GM21515 (cell line): ENCODE measurements around the gene TCEAL3.
"Not testable (repeated sequence)": the region's sequence is repeated elsewhere in the genome, so short reads cannot be mapped to it uniquely, and the experiment has no call there.

Experiments used
- ATAC-seq: cut with Tn5 transposase; IDR thresholded peaks from one replicate; pipeline ENCODE4 v1.9.1; 2021; ENCODE audit not compliant: unreplicated experiment

TCEAL3 gene

DNA sequence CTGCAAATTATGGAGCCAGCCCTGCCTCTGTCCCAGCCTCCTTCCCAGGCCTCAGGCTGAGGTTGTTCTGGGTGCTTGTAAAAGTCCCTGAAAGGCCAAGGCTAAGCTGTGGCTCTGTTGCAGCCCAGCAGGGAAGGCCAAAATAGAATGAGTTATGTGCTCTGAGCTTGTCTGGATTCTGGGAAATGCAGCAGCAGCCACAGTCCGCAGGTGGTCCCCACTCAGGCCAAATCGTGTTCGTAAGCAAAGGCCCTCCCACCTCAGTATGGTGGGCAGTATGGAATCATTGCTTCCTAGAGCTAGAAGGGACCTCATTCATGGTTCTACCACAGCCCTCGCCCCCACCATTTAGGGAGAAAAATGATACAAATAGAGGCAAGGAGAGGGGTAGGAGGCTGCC lies 16.3 kb downstream of the TCEAL3 start:
- no peak for ATAC-seq

DNA sequence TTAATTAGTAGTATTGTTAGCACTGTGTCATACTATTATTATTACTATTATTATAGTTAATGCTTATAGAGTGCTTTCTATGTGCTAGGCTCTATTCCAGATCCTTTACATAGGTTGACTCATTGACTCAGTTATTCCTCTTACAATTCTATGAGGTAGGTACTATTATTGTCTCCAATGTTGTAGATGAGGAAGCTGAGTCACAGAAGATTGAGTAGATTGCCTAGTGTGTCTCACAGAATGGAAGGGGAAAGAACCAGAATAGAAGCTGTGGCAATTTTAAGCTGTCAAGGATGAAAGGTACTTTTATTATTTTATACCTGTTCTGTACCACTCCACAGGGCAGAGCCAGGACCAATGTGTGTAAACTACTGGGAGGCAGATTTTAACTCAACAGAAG lies 19.1 kb downstream of the TCEAL3 start:
- ATAC-seq = no peak

DNA sequence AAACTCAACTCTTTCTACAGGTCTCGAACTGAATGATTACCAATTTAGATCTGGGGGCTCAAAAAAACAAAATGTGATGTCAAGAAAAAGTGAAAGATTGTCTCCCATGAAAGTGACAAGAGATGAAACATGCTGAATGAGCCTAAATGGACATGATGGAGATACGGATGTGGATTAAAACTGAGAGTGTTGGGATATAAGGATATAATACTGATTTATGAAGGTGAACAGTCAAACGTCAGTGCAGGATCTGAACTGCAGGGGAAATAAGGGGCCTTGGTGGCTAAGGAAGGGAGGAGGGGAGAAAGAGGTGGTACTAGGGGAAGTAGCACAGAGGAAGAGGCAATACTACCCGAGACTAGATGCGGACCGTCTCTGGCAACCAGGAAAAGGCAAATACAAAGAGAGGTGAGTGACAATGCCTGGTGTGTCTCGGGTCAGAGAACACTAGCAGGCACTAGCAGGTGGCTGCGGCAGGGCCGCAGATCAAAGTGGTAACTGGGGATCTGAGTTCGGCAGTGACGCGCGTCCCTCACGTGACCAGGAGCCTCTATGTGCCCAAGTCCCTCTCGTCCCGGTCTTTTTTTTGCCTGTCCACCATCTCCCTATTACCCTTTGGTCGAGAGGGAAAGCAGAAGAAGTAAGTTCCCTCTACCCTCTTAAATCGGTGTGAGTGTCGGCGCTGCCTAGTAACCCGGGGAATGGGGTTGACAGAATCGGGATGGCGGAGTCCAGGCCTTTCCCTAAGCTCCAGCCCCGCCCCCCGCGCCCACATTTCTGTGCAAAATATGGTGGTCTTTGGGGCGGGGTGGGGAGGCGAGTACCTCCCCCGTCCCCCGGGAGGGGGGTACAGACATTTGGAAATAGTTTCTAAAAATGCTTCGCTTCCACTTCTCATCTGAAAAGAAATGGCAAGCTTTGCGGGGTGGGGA lies 20.9 kb downstream of the TCEAL3 start, which contains the start of gene TCEAL1:
TSS of gene TCEAL1 (plus strand) at position 590 of the 932 bp plus-strand sequence. CDS start 942 bp downstream, outside the sequence.
- ATAC-seq = peak; percentile 69

DNA sequence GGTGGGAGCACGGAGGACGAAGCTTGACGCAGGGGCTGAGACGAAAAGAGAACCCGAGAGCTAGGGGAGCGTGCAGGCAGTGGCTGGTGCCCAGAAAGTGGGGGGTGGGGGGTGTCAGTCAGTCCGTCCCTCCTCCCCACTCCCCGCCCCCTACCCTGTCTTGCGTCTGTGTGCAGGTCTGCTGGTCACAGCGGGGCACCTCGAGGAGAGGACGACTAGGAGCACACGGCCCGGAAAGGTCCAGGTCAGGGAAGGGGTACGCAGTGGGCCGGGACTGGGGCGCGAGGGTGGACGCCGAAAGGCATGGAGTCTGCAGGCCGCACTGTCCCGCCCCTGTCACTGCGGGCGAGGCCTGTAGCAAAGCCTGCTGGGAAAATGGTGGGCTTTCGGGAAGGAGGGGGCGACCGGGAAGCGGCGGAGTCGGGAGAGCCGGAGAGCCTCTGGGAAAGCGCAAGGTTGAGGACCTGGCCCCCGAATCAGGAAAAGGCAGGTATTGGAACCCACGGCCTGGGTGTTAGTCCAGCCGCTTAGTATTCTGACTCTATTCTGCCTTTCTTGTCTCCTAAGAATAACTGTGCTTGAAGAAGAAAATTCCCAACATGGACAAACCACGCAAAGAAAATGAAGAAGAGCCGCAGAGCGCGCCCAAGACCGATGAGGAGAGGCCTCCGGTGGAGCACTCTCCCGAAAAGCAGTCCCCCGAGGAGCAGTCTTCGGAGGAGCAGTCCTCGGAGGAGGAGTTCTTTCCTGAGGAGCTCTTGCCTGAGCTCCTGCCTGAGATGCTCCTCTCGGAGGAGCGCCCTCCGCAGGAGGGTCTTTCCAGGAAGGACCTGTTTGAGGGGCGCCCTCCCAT lies 21.8 kb downstream of the TCEAL3 start:
- no peak for ATAC-seq

DNA sequence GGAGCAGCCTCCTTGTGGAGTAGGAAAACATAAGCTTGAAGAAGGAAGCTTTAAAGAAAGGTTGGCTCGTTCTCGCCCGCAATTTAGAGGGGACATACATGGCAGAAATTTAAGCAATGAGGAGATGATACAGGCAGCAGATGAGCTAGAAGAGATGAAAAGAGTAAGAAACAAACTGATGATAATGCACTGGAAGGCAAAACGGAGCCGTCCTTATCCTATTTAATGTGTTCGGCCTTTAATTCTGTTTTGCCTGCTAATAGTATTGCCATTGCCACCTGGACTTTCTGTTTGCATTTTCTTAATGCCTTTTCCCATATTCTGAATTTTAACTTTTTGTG lies 22.4 kb downstream of the TCEAL3 start:
- ATAC-seq = no peak

DNA sequence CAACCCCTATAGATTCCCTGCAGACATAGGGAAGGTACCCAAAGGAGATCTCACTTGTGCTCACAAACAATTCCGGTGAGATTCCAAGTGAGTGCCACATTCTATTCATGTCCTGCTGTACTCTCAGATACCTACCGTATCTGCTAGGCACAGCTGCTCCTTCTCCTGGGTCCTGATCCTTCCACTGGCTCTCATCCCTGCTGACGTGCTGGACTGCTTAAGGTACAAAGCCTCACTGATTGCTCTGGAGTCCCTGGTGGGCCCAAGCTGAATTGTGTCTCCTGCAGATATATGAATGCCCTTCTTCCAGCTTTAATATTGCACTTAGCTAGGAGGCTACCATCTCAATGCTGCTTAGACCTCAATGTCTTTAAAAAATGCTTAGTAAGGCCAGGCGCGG lies 23.4 kb downstream of the TCEAL3 start:
- no peak for ATAC-seq

DNA sequence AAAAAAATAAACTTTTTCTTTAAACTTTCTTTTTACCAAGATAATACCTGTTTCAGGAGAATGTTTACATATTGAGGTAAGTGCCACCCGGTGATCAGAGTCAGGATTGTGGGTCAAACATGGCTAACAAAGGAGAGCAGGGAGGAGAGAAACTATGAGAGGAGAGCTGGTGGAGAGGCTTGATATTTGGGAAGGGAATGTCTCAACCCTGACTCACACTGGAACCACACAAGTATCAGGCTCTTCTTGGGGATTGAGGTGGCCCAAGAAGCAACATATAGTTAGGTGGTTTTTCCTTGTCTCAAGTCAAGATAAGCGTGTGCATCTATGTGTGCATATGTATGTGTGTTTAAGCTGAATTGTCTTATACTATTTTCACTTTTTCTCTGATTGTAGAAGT lies 27.7 kb downstream of the TCEAL3 start:
- no peak for ATAC-seq

DNA sequence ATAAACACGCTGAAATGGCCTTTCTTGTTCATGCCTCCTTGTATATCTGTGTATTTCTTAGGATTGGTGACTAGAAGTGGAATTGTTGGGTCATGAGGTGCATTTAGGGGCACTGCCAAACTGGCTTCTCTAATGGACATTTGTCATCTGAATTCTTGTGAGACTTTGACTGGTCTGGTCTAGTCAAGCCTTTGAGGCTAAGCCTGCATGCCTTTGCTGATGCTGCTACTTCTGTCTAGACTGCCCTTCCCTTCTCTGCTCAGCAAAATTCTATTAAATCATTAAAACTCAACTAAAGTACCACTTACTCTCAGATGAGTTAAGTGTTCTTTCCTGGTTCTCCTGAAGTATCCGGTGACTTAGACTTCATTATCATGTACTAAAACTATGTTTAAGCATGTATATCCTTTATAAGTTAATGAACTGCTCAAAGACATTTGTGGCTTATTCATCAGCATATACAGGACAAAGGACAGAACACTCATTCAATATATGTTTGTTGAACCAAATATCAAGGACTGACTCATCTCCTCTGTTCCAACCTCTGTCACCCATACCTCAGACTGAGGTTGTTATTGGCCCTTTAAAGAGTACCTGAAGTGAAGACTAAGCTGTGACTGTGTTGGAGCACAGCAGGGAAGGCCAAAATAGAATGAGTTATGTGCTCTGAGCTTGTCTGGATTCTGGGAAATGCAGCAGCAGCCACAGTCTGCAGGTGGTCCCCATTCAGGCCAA lies 30.0 kb downstream of the TCEAL3 start:
- no peak for ATAC-seq

DNA sequence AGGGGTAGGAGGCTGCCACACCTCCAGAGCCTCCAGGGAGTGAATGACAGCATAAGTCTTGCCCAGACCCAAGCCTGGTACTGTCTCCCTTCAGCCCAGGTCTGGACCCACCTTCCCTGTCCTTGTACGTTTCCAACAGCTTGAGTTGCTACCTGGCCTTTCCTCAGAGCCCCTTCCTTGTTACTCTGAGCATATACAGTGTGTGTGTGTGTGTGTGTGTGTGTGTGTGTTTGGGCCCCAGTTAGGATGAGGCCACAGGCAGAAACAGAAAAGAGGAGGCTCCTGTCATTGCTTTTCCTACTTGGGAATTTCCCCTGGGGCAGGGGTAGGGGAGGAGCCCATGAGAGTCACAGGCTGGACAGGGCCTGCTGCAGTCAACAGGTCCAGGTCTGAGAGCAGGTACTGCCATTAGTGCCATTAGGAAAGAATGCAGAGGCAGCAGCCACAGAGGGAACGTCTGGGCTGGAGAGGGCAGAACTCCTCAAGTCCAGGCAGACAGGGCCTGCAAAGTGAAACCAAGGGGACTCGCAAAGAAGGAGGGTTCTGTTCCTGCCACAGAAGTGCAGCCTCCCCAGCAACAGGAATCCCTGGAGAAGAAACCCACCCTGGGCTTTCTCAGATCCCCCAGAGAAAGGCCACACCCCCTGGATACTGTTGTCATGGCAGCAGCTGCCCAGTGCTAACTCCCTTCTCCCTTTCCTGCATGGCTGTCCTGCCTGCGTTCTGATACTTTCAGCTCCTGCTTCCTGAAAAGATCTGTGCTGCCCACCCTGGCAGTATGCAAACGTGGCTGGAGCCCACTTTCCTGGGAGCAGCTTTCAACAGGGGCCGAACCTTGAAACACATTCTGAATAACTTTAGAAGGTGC lies 30.9 kb downstream of the TCEAL3 start:
- ATAC-seq = not testable (repeated sequence)

DNA sequence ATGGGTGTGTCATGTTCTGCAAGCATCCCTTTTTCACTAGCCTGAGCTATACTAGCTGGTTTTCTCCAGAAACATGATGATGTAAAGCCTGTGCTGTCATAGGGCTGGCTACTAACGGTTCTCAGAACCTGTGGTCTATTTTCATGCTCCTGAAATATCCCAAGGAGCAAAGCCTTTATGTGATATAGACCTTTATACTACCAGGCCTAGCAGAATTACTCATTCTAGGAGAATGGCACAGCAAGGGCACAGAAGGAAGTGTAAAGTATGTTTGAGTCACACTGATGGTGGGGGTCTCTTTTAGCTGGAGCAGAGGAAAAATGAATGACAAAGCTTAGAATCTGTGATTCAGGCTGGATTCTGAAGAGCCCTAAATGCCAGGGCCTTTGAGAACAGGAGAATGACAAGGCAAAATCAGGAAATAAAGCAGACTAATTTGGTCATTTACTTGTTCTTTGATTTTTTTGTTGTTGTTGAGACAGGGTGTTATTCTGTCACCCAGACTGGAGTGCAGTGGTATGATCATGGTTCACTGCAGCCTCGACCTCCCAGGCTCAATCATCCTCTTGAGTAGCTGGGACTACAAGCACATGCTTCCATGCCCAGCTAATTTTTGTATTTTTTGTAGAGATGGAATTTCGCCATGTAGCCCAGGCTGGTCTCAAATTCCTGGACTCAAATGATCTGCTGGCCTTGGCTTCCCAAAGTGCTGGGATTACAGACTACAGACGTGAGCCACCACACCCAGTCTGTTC lies 32.8 kb downstream of the TCEAL3 start:
- ATAC-seq = no peak

DNA sequence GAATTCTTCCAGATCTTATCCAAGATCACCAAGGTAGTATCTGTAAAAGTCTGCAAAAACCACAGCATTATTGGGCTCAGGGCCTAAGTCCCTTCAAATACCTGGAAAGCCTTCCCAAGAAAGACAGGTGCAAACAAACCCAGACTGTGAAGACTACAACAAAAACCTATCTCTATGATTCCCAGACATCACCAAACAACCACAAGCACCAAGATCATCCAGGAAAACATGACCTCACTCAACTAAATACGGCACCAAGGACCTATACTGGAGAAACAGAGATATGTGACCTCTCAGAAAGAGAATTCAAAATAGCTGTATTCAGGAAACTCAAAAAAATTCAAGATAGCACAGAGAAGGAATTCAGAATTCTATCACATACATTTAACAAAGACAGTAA lies 36.4 kb downstream of the TCEAL3 start:
- ATAC-seq = no peak

DNA sequence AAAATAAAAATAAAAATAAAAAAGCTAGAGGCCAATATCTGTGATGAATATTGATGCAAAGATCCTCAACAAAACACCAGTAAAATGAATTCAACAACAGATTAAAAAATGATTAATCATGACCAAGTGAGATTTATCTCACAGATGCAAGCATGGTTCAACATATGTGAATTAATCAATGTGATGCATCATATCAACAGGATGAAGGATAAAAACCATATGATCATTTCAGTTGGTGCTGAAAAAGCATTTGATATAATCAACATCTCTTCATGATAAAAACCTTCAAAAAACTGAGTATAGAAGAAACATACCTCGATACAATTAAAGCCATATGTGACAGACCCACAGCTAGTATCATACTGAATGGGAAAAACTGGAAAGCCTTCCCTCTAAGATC lies 39.9 kb downstream of the TCEAL3 start:
- ATAC-seq = no peak

DNA sequence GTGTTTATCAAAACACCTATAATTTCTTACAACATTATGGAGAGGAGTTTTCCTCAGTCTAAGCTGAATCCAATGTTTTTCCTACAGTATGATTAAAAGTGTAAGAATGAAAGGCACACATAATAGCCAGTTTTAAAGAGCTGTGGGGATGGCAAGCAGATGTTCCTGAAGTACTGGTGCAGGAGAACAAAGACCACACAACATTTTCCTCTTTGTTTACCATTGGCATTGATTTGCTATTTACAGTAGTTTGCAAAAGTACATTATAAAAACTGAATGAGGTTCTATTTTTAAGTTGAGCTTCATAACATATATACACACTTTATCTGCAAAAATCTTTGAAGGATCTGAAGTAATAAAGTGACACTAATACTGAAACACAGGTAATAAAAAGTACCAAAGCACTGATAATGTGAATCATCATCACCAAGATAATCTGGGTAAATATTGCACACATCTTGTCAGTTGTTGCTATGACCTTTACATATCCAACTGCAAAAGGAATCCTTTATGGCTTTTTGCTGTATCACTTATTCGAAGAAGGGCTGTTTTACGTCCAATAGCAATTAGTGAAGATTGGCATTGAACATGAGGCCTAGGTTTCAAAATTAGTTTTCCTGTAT lies 43.5 kb downstream of the TCEAL3 start:
- ATAC-seq = no peak

DNA sequence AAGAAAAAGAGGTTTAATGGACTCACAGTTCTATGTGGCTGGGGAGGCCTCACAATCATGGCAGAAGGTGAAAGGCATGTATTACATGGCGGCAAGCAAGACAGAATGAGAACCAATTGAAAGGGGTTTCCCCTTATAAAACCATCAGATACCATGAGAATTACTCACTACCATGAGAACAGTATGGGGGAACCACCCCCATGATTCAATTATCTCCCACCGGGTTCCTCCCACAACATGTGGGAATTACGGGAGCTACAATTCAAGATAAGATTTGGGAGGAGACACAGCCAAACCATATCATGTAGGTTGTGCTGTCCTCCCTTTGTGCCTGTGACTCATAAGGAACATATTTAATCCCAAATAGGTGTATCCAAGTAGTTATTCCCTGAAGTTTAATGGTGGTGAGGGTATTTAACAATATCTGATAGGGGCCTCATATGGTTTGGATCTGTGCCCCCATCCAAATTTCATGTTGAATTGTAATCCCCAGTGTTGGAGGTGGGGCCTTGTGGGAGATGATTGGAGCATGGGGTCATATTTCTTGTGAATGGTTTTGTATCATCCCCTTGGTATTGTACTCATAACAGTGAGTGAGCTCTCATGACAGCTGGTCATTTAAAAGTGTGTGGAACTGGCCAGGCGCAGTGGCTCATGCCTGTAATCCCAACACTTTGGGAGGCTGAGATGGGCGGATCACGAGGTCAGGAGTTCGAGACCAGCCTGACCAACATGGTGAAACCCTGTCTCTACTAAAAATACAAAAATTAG lies 47.7 kb downstream of the TCEAL3 start:
- ATAC-seq = not testable (repeated sequence)

DNA sequence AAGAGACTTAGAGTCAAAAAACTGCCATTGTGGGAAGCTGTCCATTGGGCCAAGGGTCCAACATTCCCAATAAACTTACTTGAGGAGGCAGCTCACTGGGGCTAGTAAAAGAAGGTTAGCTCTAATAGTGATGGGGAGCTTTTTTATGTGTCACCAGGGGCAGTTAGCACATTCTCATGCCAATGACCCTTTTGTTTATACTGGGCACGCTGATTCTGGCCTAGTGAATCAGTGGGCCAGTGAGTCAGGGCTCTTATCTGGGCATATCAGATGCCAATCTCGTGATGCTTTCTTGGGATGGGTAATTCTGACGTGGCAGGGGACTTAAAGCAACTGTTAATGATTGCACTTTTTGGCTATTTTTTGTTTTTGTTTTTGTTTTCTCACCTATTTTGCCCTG lies 48.9 kb downstream of the TCEAL3 start:
- no peak for ATAC-seq

DNA sequence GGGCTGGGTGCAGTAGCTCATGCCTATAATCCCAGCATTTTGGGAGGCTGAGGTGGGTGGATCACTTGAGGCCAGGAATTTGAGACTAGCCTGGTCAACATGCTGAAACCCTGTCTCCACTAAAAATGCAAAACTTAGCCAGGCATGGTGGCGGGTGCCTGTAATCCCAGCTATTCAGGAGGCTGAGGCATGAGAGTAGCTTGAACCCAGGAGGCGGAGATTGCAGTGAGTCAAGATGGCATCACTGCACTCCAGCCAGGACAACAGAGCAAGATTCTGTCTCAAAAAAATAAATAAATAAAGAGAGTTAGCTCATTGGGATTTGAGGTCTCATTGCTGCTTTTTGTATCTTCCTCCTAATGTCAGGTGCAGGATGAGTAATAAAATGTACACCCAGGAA lies 49.3 kb downstream of the TCEAL3 start:
- ATAC-seq = not testable (repeated sequence)

DNA sequence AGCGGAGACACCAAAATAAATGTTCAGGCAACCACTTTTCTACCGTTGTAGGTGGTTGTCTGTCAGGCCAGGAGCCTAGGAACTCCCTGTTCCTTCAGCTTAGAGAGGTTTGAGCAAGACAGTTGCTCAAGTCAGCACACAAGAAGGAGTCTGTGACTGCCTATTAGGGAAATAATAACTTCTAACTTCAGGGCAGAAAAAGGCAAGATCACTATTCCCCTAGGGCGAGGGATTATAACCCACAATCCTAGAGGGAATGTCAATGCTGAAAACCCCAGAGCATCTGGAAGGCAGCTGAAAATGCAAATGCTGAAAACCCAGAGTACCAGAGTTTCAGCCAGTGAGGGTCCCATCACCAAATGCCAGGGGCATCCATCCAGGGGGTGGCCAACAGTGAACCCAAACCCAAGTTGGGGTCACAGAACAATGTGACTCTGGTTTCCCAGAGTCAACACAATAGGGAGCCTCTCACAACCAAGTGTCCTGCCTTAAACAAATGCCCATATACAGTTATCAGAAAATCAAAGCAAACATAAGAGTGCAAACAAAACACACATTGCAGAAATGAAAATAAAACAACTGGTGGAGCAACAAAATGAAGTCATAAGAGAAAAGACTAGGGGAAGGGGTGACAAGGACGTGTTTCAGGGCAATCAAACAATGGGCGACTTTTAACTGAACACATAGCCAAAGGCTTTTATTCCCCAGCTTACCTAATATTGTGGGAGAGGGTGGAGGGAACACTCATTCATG lies 51.1 kb downstream of the TCEAL3 start:
- ATAC-seq = no peak

DNA sequence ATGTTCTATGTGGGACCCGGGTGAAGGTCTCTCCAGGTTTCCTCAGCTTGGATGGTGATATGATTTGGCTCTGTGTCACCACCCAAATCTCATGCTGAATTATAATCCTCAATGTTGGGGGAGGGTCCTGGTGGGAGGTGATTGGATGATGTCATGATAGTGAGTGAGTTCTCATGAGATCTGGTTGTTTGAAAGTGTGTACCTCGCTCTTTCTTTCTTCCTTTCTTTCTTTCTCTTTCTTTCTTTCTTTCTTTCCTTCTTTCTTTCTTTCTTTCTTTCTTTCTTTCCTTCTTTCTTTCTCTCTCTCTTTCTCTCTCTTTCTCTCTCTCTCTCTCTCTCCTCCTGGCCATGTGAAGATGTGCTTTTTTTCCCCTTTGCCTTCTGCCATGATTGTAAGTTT lies 51.7 kb downstream of the TCEAL3 start:
- ATAC-seq = not testable (repeated sequence)
